Measurements from ENCODE around the gene GRN.
"Not testable (repeated sequence)": the region's sequence is repeated elsewhere in the genome, so short reads cannot be mapped to it uniquely, and the experiment has no call there.

GRN gene

DNA sequence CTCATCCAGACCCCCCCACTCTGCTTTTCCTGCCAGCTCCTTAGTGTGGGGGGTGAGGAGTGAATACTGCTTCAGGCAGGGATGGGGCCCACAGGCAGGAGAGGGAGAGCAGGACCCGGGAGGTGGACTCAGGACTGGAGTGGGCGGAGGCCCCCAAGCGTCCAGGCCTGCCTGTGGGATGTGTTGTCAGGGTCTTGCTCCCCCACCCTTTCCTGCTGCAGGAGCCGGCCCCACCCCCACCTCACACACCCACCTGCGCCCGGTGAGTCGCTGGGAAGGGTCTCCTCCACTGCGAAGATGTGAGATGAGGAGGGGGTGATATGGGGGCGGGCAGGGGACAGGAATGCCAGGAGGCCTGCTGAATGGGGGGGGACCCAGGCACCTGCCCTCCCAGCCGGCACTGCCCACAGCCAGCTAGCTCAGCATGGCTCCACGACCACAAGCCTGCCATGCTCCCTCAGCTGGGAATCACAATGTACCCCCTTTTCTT is 17.4 kb downstream of the GRN start:
- peaks cover 2% of the 10 kb centered on the region for H3K36me3 Mint-ChIP-seq (ENCODE audit: insufficient read depth)
- DNase-seq (ENCODE audit: low spot score in 2 of 2) (no peak), ATAC-seq (replicated peaks; ENCODE audit: extremely low read depth, poor library complexity, severe bottlenecking) (no peak)
- H3K4me1 Mint-ChIP-seq, result no peaks in the 10 kb centered on the region
- peaks cover 40% of the 10 kb centered on the region for H3K27me3 Mint-ChIP-seq
- H3K9me3 Mint-ChIP-seq, result no peaks in the 10 kb centered on the region
- H3K4me3 Mint-ChIP-seq, result peak overlapping the region; percentile 65
- no peak overlapping the region for H3K27ac Mint-ChIP-seq (ENCODE audit: low read depth)

DNA sequence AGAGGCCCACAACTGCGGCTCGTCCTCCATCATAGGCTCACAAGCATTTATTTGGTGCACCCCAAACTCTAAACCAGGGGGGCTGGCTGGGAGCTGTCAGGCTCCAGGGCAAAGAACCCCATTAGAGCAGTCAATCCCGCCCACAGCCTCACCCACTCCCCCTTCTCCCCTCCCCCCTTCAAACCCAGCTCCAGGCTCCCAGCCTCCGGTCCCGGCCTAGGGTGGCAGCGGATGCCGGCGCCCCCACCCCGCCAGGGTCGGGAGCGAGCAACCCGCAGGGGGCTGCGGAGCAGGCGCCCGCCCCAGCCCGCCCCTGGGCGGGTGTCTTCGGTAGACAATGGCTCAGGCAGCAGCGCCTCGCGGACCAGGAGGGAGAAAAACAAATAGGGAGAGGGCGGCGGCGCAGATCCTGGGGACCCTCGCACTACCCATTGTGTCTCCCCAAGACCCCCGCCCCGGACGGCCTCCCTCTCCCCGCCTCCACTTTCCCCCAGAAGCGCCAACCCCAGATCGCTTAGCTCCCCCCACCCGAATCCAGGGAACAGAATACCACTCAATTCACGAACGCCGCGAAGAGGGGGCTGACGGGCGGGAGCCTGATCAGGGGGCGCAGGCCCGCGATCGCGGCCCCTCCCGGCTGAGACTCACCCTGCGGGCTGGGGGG is 18.0 kb downstream of the GRN start:
- H3K27ac Mint-ChIP-seq (ENCODE audit: low read depth), result no peak overlapping the region
- no peak for DNase-seq (ENCODE audit: low spot score in 2 of 2)
- H3K9me3 Mint-ChIP-seq, result no peaks in the 10 kb centered on the region
- peak; percentile 39 for ATAC-seq (replicated peaks; ENCODE audit: extremely low read depth, poor library complexity, severe bottlenecking)
- peaks cover 46% of the 10 kb centered on the region for H3K27me3 Mint-ChIP-seq
- H3K36me3 Mint-ChIP-seq (ENCODE audit: insufficient read depth), result peaks cover 2% of the 10 kb centered on the region
- H3K4me1 Mint-ChIP-seq, result no peaks in the 10 kb centered on the region
- peak overlapping the region; percentile 65 for H3K4me3 Mint-ChIP-seq

- Mint-ChIP-seq H3K9me3 (no peaks in the 10 kb centered on the region), H3K27ac (ENCODE audit: low read depth) (no peak within 1 kb of the TSS), H3K27me3 (peaks cover 51% of the 10 kb centered on the region), H3K4me1 (no peaks in the 10 kb centered on the region), H3K36me3 (ENCODE audit: insufficient read depth) (peaks cover 2% of the 10 kb centered on the region), H3K4me3 (peak within 1 kb of the TSS; percentile 71)
- ATAC-seq (replicated peaks; ENCODE audit: extremely low read depth, poor library complexity, severe bottlenecking) (peak; percentile 78), DNase-seq (ENCODE audit: low spot score in 2 of 2) (peak; percentile 33 to 58)
Measured at GRCh38 chr17:44363613-44364159, 18.6 kb downstream of the GRN start, which contains the start of gene FAM171A2. FAM171A2 (minus strand) TSS chr17:44363853; CDS start chr17:44363714, 139 bp downstream.

- Mint-ChIP-seq H3K27me3 (peaks cover 51% of the 10 kb centered on the region), H3K4me3 (peak overlapping the region; percentile 71)
- DNase-seq (ENCODE audit: low spot score in 2 of 2); H3K36me3 Mint-ChIP-seq (ENCODE audit: insufficient read depth); H3K27ac Mint-ChIP-seq (ENCODE audit: low read depth); H3K9me3 Mint-ChIP-seq; H3K4me1 Mint-ChIP-seq; ATAC-seq (replicated peaks; ENCODE audit: extremely low read depth, poor library complexity, severe bottlenecking): not testable (repeated sequence)
Measured at GRCh38 chr17:44365051-44365450, 19.9 kb downstream of the GRN start.

- Mint-ChIP-seq H3K27ac (ENCODE audit: low read depth) (no peak overlapping the region), H3K4me1 (no peaks in the 10 kb centered on the region), H3K4me3 (no peak overlapping the region), H3K9me3 (no peaks in the 10 kb centered on the region), H3K27me3 (peaks cover 60% of the 10 kb centered on the region), H3K36me3 (ENCODE audit: insufficient read depth) (no peaks in the 10 kb centered on the region)
- ATAC-seq (replicated peaks; ENCODE audit: extremely low read depth, poor library complexity, severe bottlenecking) (no peak), DNase-seq (ENCODE audit: low spot score in 2 of 2) (no peak)
Measured at GRCh38 chr17:44367231-44367979, 22.3 kb downstream of the GRN start.

GRCh38 chr17:44368391-44369243 is 23.5 kb downstream of the GRN start:
- not testable (repeated sequence) for DNase-seq (ENCODE audit: low spot score in 2 of 2); ATAC-seq (replicated peaks; ENCODE audit: extremely low read depth, poor library complexity, severe bottlenecking); H3K36me3 Mint-ChIP-seq (ENCODE audit: insufficient read depth)

DNA sequence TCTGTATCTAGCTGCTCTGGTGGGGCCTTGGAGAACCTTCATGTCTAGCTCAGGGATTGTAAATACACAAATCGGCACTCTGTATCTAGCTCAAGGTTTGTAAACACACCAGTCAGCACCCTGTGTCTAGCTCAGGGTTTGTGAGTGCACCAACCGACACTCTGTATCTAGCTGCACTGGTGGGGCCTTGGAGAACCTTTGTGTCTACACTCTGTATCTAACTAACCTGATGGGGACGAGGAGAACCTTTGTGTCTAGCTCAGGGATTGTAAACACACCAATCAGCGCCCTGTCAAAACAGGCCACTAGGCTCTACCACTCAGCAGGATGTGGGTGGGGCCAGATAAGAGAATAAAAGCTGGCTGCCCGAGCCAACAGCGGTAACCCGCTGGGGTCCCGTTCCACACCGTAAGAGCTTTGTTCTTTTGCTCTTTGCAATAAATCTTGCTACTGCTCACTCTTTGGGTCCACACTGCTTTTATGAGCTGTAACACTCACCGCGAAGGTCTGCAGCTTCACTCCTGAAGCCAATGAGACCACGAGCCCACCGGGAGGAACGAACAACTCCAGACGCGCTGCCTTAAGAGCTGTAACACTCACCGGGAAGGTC is 24.4 kb downstream of the GRN start:
- not testable (repeated sequence) for H3K36me3 Mint-ChIP-seq (ENCODE audit: insufficient read depth); DNase-seq (ENCODE audit: low spot score in 2 of 2); H3K27ac Mint-ChIP-seq (ENCODE audit: low read depth); H3K9me3 Mint-ChIP-seq; H3K4me1 Mint-ChIP-seq; ATAC-seq (replicated peaks; ENCODE audit: extremely low read depth, poor library complexity, severe bottlenecking)
- Mint-ChIP-seq H3K4me3 (peak overlapping the region; percentile 27), H3K27me3 (peaks cover 67% of the 10 kb centered on the region)

More at GRCh38 chr17:44368391-44369243, 23.5 kb downstream of the GRN start:
- H3K9me3 Mint-ChIP-seq; H3K27ac Mint-ChIP-seq (ENCODE audit: low read depth); H3K4me3 Mint-ChIP-seq; H3K4me1 Mint-ChIP-seq: not testable (repeated sequence)
- peaks cover 69% of the 10 kb centered on the region for H3K27me3 Mint-ChIP-seq

GRCh38 chr17:44372036-44372435 is 26.9 kb downstream of the GRN start:
- no peak for DNase-seq (ENCODE audit: low spot score in 2 of 2)
- no peaks in the 10 kb centered on the region for H3K36me3 Mint-ChIP-seq (ENCODE audit: insufficient read depth)
- no peak for ATAC-seq (replicated peaks; ENCODE audit: extremely low read depth, poor library complexity, severe bottlenecking)
- H3K9me3 Mint-ChIP-seq, result no peaks in the 10 kb centered on the region
- H3K4me3 Mint-ChIP-seq, result no peak overlapping the region
- H3K27me3 Mint-ChIP-seq, result peaks cover 48% of the 10 kb centered on the region
- no peak overlapping the region for H3K27ac Mint-ChIP-seq (ENCODE audit: low read depth)
- no peaks in the 10 kb centered on the region for H3K4me1 Mint-ChIP-seq

DNA sequence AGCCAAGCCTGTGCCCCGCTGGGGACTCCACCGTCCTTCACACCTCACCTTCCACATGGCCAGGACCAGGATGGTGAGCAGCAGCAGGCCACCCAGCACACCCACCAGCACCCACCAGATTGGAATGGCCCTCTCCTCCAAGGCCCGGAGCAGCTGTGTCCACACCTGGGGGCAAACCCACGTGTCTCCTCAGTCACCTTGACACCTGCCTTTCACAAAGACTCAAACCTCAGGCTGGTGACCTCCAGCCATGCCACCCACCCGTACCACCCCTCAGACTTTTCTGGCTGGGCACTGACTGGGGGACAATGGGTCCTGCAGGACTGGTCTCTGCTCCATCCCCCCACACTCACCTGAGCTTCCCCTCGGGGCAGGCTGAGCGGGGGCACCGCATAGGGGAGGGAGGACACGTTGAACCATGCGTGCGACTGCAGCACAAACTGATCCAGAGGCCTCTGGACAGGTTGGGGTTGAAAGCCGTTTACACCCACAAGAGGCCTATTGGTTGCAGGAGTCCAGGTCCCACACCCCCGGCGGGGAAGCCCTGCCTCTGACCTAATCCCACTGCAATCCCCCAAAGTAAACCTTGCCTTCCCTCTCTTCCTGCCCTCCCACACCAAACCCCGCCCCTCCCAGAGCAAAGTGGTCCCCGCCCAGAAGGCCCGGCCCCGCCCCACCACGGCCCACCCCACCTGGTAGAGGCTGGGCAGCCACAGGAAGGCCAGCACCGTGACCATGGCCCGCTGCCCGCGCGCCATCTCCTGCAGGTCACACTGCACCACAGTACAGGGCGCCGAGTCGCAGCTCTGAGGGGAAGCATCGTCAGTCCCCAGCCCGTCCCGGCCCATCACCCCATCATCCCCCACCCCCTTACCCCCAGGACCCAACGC is 29.4 kb downstream of the GRN start:
- H3K9me3 Mint-ChIP-seq, result no peaks in the 10 kb centered on the region
- ATAC-seq (replicated peaks; ENCODE audit: extremely low read depth, poor library complexity, severe bottlenecking) (no peak), DNase-seq (ENCODE audit: low spot score in 2 of 2) (no peak)
- H3K4me3 Mint-ChIP-seq, result no peak overlapping the region
- no peaks in the 10 kb centered on the region for H3K36me3 Mint-ChIP-seq (ENCODE audit: insufficient read depth)
- no peaks in the 10 kb centered on the region for H3K4me1 Mint-ChIP-seq
- H3K27ac Mint-ChIP-seq (ENCODE audit: low read depth), result no peak overlapping the region
- peaks cover 33% of the 10 kb centered on the region for H3K27me3 Mint-ChIP-seq

- ATAC-seq (replicated peaks; ENCODE audit: extremely low read depth, poor library complexity, severe bottlenecking) (no peak), DNase-seq (ENCODE audit: low spot score in 2 of 2) (no peak)
- peaks cover 2% of the 10 kb centered on the region for H3K36me3 Mint-ChIP-seq (ENCODE audit: insufficient read depth)
- H3K27ac Mint-ChIP-seq (ENCODE audit: low read depth), result no peak overlapping the region
- no peak overlapping the region for H3K4me3 Mint-ChIP-seq
- H3K27me3 Mint-ChIP-seq, result peaks cover 33% of the 10 kb centered on the region
- H3K4me1 Mint-ChIP-seq, result no peaks in the 10 kb centered on the region
- no peaks in the 10 kb centered on the region for H3K9me3 Mint-ChIP-seq
Measured at GRCh38 chr17:44375196-44376017, 30.3 kb downstream of the GRN start.

DNA sequence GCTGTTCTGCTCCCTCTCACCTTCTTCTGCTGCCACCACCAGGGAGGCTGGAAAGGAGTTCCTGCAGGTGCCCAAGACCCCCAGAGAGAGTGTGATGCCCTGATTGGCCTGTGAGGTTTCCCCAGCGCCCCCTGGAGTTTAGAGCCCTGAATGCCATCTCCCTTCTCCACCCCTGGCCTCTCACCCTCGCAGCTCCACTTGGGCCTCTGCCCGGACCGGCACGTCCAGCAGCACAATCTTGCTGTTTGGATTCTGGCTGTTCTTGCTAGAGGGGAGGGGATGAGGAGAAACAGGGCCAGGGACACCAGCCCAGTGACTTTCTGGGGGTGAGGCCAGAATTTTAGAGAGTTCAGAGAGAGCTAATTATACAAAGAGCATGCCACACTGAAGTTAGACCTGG is 31.0 kb downstream of the GRN start:
- no peak overlapping the region for H3K27ac Mint-ChIP-seq (ENCODE audit: low read depth)
- ATAC-seq (replicated peaks; ENCODE audit: extremely low read depth, poor library complexity, severe bottlenecking) (no peak), DNase-seq (ENCODE audit: low spot score in 2 of 2) (no peak)
- H3K27me3 Mint-ChIP-seq, result peaks cover 29% of the 10 kb centered on the region
- no peaks in the 10 kb centered on the region for H3K9me3 Mint-ChIP-seq
- H3K36me3 Mint-ChIP-seq (ENCODE audit: insufficient read depth), result peaks cover 4% of the 10 kb centered on the region
- no peaks in the 10 kb centered on the region for H3K4me1 Mint-ChIP-seq
- H3K4me3 Mint-ChIP-seq, result no peak overlapping the region

All from central memory CD8-positive, alpha-beta T cell (primary cell).